ENCODE measurements around the gene ZBTB20.

- TF ChIP-seq EZH2 (IDR thresholded peaks at IDR 0.05; ENCODE audit: borderline replicate concordance, low read depth, low read length, severe bottlenecking) (no peak), CTCF (IDR thresholded peaks at IDR 0.05; ENCODE audit: borderline replicate concordance, extremely low read depth, low read length, poor library complexity, severe bottlenecking) (no peak)
Measured at GRCh38 chr3:114484919-114485318, 662.2 kb downstream of the ZBTB20 start.

Measured in DND-41 (cell line).